HEK293 (cell line): ENCODE data around the gene PAFAH1B2.

ENCODE experiments used
- CTCF ChIA-PET: fragments of 350-600 bp; formaldehyde crosslinking; extraction: SDS; loops from one replicate; lab custom pipeline; 2021; ENCODE audit warnings: antibody characterized with exemption; lab: Yijun Ruan, JAX
- POLR2A ChIA-PET: fragments of 300-600 bp; formaldehyde crosslinking; extraction: SDS; loops from one replicate; lab custom pipeline; 2020; ENCODE audit warnings: antibody characterized with exemption, inconsistent platforms; lab: Yijun Ruan, JAX
- H3K27ac ChIP-seq: fragments of 200-500 bp; sonication (Bioruptor generic); 2 replicates; pipeline ENCODE4 v1.5.1; 2014; ENCODE audit warnings: low read depth, low read length, control low read depth, inconsistent platforms; ENCODE audit errors: extremely low read depth
- H3K36me3 ChIP-seq, 2 experiments: fragments of 200-500 bp in 1 of 2; sonication (Bioruptor generic) in 1 of 2; 1 replicate in 1 of 2; 2 replicates in 1 of 2; pipeline ENCODE4 v1.5.1; 2014 to 2017; ENCODE audit warnings: inconsistent platforms in 2 of 2, low read length in 2 of 2; ENCODE audit not compliant: control insufficient read depth in 2 of 2, insufficient read depth in 1 of 2
- H3K4me1 ChIP-seq: fragments of 200-500 bp; sonication (Bioruptor generic); 2 replicates; pipeline ENCODE4 v1.5.1; 2014; ENCODE audit warnings: mild to moderate bottlenecking, low read length, inconsistent platforms; ENCODE audit not compliant: control insufficient read depth, insufficient read depth
- H3K4me3 ChIP-seq: 2 replicates; pipeline ENCODE4 v1.5.1; 2011; ENCODE audit warnings: low read depth, mild to moderate bottlenecking, control low read depth, low read length, moderate library complexity
- H3K9me3 ChIP-seq: fragments of 200-500 bp; sonication (Bioruptor generic); 2 replicates; pipeline ENCODE4 v1.5.1; 2014; ENCODE audit warnings: low read depth, low read length, inconsistent platforms; ENCODE audit not compliant: control insufficient read depth, insufficient read depth
- BCL11A ChIP-seq: fragments of 450-650 bp; formaldehyde crosslinking; IDR thresholded peaks from 2 replicates; pipeline ENCODE4 v1.5.1; 2016; ENCODE audit warnings: low read depth, missing biosample characterization, missing genetic modification characterization
- BCL11B ChIP-seq: fragments of 450-650 bp; formaldehyde crosslinking; IDR thresholded peaks from 2 replicates; pipeline ENCODE4 v1.5.1; 2016; ENCODE audit warnings: low read depth, missing biosample characterization, missing genetic modification characterization
- GLI4 ChIP-seq: fragments of 450-650 bp; formaldehyde crosslinking; IDR thresholded peaks from 2 replicates; pipeline ENCODE4 v1.5.1; 2016; ENCODE audit warnings: missing biosample characterization, missing genetic modification characterization
- GLIS2 ChIP-seq: fragments of 450-650 bp; formaldehyde crosslinking; IDR thresholded peaks from 2 replicates; pipeline ENCODE4 v1.5.1; 2016; ENCODE audit warnings: missing biosample characterization, missing genetic modification characterization
- INSM2 ChIP-seq: fragments of 450-650 bp; formaldehyde crosslinking; IDR thresholded peaks from 2 replicates; pipeline ENCODE4 v1.5.1; 2016; ENCODE audit warnings: missing biosample characterization, missing genetic modification characterization
- PRDM1 ChIP-seq: fragments of 450-650 bp; formaldehyde crosslinking; IDR thresholded peaks from 2 replicates; pipeline ENCODE4; 2016; ENCODE audit warnings: missing biosample characterization, missing genetic modification characterization
- PRDM6 ChIP-seq: fragments of 450-650 bp; formaldehyde crosslinking; IDR thresholded peaks from 2 replicates; pipeline ENCODE4 v1.5.1; 2017; ENCODE audit warnings: missing biosample characterization, missing genetic modification characterization
- SP2 ChIP-seq: fragments of 450-650 bp; formaldehyde crosslinking; IDR thresholded peaks from 2 replicates; pipeline ENCODE4 v1.5.1; 2016; ENCODE audit warnings: missing biosample characterization, missing genetic modification characterization
- ZBTB11 ChIP-seq: fragments of 450-650 bp; formaldehyde crosslinking; conservative IDR thresholded peaks from 2 replicates; pipeline ENCODE4 v1.5.1; 2016; ENCODE audit warnings: low read depth, missing biosample characterization, missing genetic modification characterization
- ZFP41 ChIP-seq: fragments of 450-650 bp; formaldehyde crosslinking; IDR thresholded peaks from 2 replicates; pipeline ENCODE4 v1.5.1; 2016; ENCODE audit warnings: missing biosample characterization, missing genetic modification characterization, borderline replicate concordance
- ZNF112 ChIP-seq: fragments of 450-650 bp; formaldehyde crosslinking; IDR thresholded peaks from 2 replicates; pipeline ENCODE4 v1.5.0; 2017; ENCODE audit warnings: missing biosample characterization, missing genetic modification characterization
- ZNF132 ChIP-seq: fragments of 450-650 bp; formaldehyde crosslinking; IDR thresholded peaks from 2 replicates; pipeline ENCODE4 v1.5.1; 2017; ENCODE audit warnings: missing biosample characterization, missing genetic modification characterization, borderline replicate concordance
- ZNF140 ChIP-seq: fragments of 450-650 bp; formaldehyde crosslinking; IDR thresholded peaks from 2 replicates; pipeline ENCODE4 v1.5.1; 2016; ENCODE audit warnings: missing biosample characterization, missing genetic modification characterization
- ZNF16 ChIP-seq: fragments of 450-650 bp; formaldehyde crosslinking; IDR thresholded peaks from 2 replicates; pipeline ENCODE4 v1.5.1; 2016; ENCODE audit warnings: low read depth, missing biosample characterization, missing genetic modification characterization
- ZNF174 ChIP-seq: fragments of 450-650 bp; formaldehyde crosslinking; IDR thresholded peaks from 2 replicates; pipeline ENCODE4 v1.5.0; 2017; ENCODE audit warnings: missing biosample characterization, mild to moderate bottlenecking, missing genetic modification characterization
- ZNF214 ChIP-seq: fragments of 450-650 bp; formaldehyde crosslinking; IDR thresholded peaks from 2 replicates; pipeline ENCODE4 v1.5.1; 2017; ENCODE audit warnings: missing biosample characterization, mild to moderate bottlenecking, missing genetic modification characterization, borderline replicate concordance
- ZNF221 ChIP-seq: fragments of 450-650 bp; formaldehyde crosslinking; IDR thresholded peaks from 2 replicates; pipeline ENCODE4 v1.5.1; 2017; ENCODE audit warnings: missing biosample characterization, missing genetic modification characterization, borderline replicate concordance
- ZNF24 ChIP-seq: fragments of 450-650 bp; formaldehyde crosslinking; IDR thresholded peaks from 2 replicates; pipeline ENCODE4 v1.5.1; 2016; ENCODE audit warnings: missing biosample characterization, missing genetic modification characterization
- ZNF248 ChIP-seq: fragments of 450-650 bp; formaldehyde crosslinking; IDR thresholded peaks from 2 replicates; pipeline ENCODE4 v1.5.1; 2017; ENCODE audit warnings: missing biosample characterization, missing genetic modification characterization
- ZNF292 ChIP-seq: fragments of 450-650 bp; formaldehyde crosslinking; IDR thresholded peaks from 2 replicates; pipeline ENCODE4 v1.5.1; 2016; ENCODE audit warnings: low read depth, missing biosample characterization, missing genetic modification characterization, borderline replicate concordance
- ZNF354C ChIP-seq: fragments of 450-650 bp; formaldehyde crosslinking; IDR thresholded peaks from 2 replicates; pipeline ENCODE4 v1.5.1; 2016; ENCODE audit warnings: missing biosample characterization, missing genetic modification characterization, low read depth, borderline replicate concordance
- ZNF366 ChIP-seq: fragments of 450-650 bp; formaldehyde crosslinking; conservative IDR thresholded peaks from 2 replicates; pipeline ENCODE4 v1.5.1; 2016; ENCODE audit warnings: missing biosample characterization, missing genetic modification characterization
- ZNF391 ChIP-seq: fragments of 450-650 bp; formaldehyde crosslinking; IDR thresholded peaks from 2 replicates; pipeline ENCODE4 v1.5.1; 2016; ENCODE audit warnings: low read depth, missing biosample characterization, missing genetic modification characterization, borderline replicate concordance
- ZNF473 ChIP-seq: fragments of 450-650 bp; formaldehyde crosslinking; IDR thresholded peaks from 2 replicates; pipeline ENCODE4 v1.5.1; 2017; ENCODE audit warnings: missing biosample characterization, missing genetic modification characterization
- ZNF501 ChIP-seq: fragments of 450-650 bp; formaldehyde crosslinking; IDR thresholded peaks from 2 replicates; pipeline ENCODE4 v1.5.1; 2016; ENCODE audit warnings: missing biosample characterization, missing genetic modification characterization
- ZNF521 ChIP-seq: fragments of 450-650 bp; formaldehyde crosslinking; IDR thresholded peaks from 2 replicates; pipeline ENCODE4 v1.5.1; 2017; ENCODE audit warnings: missing biosample characterization, mild to moderate bottlenecking, missing genetic modification characterization
- ZNF544 ChIP-seq: fragments of 450-650 bp; formaldehyde crosslinking; IDR thresholded peaks from 2 replicates; pipeline ENCODE4 v1.5.0; 2017; ENCODE audit warnings: missing biosample characterization, missing genetic modification characterization
- ZNF548 ChIP-seq: fragments of 450-650 bp; formaldehyde crosslinking; IDR thresholded peaks from 2 replicates; pipeline ENCODE4 v1.5.1; 2016; ENCODE audit warnings: missing biosample characterization, missing genetic modification characterization
- ZNF560 ChIP-seq: fragments of 450-650 bp; formaldehyde crosslinking; IDR thresholded peaks from 2 replicates; pipeline ENCODE4 v1.5.1; 2017; ENCODE audit warnings: missing biosample characterization, missing genetic modification characterization, borderline replicate concordance
- ZNF571 ChIP-seq: fragments of 450-650 bp; formaldehyde crosslinking; IDR thresholded peaks from 2 replicates; pipeline ENCODE4 v1.5.0; 2017; ENCODE audit warnings: missing biosample characterization, missing genetic modification characterization
- ZNF596 ChIP-seq: fragments of 450-650 bp; IDR thresholded peaks from 2 replicates; pipeline ENCODE4 v1.5.0; 2018; ENCODE audit warnings: missing biosample characterization, mild to moderate bottlenecking, missing genetic modification characterization, moderate library complexity
- ZNF623 ChIP-seq: fragments of 450-650 bp; formaldehyde crosslinking; IDR thresholded peaks from 2 replicates; pipeline ENCODE4 v1.5.1; 2016; ENCODE audit warnings: missing biosample characterization, missing genetic modification characterization
- ZSCAN16 ChIP-seq: fragments of 450-650 bp; formaldehyde crosslinking; IDR thresholded peaks from 2 replicates; pipeline ENCODE4 v1.5.1; 2016; ENCODE audit warnings: missing biosample characterization, missing genetic modification characterization

Gene PAFAH1B2

GRCh38 chr11:117143871-117144476, at the start of gene PAFAH1B2:
TSS of gene PAFAH1B2 (plus strand) at chr11:117144287. CDS start at chr11:117152448, 8,161 bp downstream.
- H3K4me1 ChIP-seq, result no peaks in the 10 kb centered on the region
- H3K27ac ChIP-seq, result peak within 1 kb of the TSS; percentile 82
- no peaks in the 10 kb centered on the region for H3K9me3 ChIP-seq
- POLR2A ChIA-PET, result interaction anchor here (0.6 to 2.8 kb wide), 18 partner anchors 17 to 503 kb away, joined by 3 to 28 read pairs (median 4); partner anchors contain the start of genes APOA5, PCSK7, SIDT2 and SIK3
- peaks cover 0 to 37% of the 10 kb centered on the region in 2 experiments; a peak in 2 of 3 replicates for H3K36me3 ChIP-seq
- CTCF ChIA-PET, result interaction anchor here (0.9 to 1.3 kb wide), 4 partner anchors 37 to 372 kb away, joined by 3 to 7 read pairs (median 4); partner anchors contain the start of gene APOA5
- H3K4me3 ChIP-seq, result peak within 1 kb of the TSS; percentile 94
- TF ChIP-seq ZNF544 (no peak), ZNF221 (tag by site-specific recombination) (no peak), ZNF248 (no peak), ZNF112 (tag by site-specific recombination) (no peak), ZNF560 (tag by site-specific recombination) (no peak), ZNF24 (tag by site-specific recombination) (no peak), GLI4 (tag by site-specific recombination) (no peak), BCL11A (tag by site-specific recombination) (no peak), GLIS2 (peak; percentile 44; the same call in 1 of the 2 replicates), ZFP41 (tag by site-specific recombination) (no peak), ZNF571 (tag by site-specific recombination) (no peak), ZBTB11 (tag by site-specific recombination) (peak; percentile 93), INSM2 (tag by site-specific recombination) (0 out of 2 replicates have a peak, but pooled peaks have one; percentile 27), PRDM1 (tag by site-specific recombination) (no peak), PRDM6 (tag by site-specific recombination) (no peak), ZNF596 (tag by site-specific recombination) (peak; percentile 40; the same call in 1 of the 2 replicates), ZNF140 (no peak), ZNF501 (peak; percentile 93; the same call in 1 of the 2 replicates), BCL11B (tag by site-specific recombination) (no peak; the same call in 1 of the 2 replicates), ZNF132 (tag by site-specific recombination) (no peak), ZNF366 (0 out of 2 replicates have a peak, but pooled peaks have one; percentile 30), ZNF473 (tag by site-specific recombination) (no peak), ZNF548 (tag by site-specific recombination) (no peak), ZNF391 (tag by site-specific recombination) (no peak), ZNF16 (tag by site-specific recombination) (no peak), ZNF623 (tag by site-specific recombination) (no peak; the same call in 1 of the 2 replicates), ZSCAN16 (tag by site-specific recombination) (no peak), ZNF354C (no peak), ZNF174 (tag by site-specific recombination) (no peak), ZNF292 (tag by site-specific recombination) (no peak), SP2 (tag by site-specific recombination) (peak; percentile 92), ZNF214 (tag by site-specific recombination) (no peak), ZNF521 (no peak)
